Measurements from ENCODE around the gene CRNKL1.

The CRNKL1 gene

GRCh38 chr20:20038586-20038985 lies 13.7 kb downstream of the CRNKL1 start:
- TF ChIP-seq CTCF (IDR thresholded peaks at IDR 0.05; ENCODE audit: control extremely low read depth, extremely low read depth, low read depth, missing control alignments): no peak
- POLR2A ChIA-PET: no interaction called here
- CTCF ChIA-PET: no interaction called here
- DNase-seq (ENCODE audit: extremely low spot score): no peak

- ChIA-PET CTCF (no interaction called here), POLR2A (no interaction called here)
- TF ChIP-seq CTCF (IDR thresholded peaks at IDR 0.05; ENCODE audit: control extremely low read depth, extremely low read depth, low read depth, missing control alignments): no peak
- no peak for DNase-seq (ENCODE audit: extremely low spot score)
These were observed 14.3 kb downstream of the CRNKL1 start for GRCh38 chr20:20037960-20038359.

- ChIA-PET POLR2A (no interaction called here), CTCF (interaction anchor here (1.2 to 2.2 kb wide), 2 partner anchors 10 to 15 kb away, joined by 4 to 10 read pairs; partner anchors contain the start of genes CFAP61 and CRNKL1)
- DNase-seq (ENCODE audit: extremely low spot score): no peak
- no peak for TF ChIP-seq CTCF (IDR thresholded peaks at IDR 0.05; ENCODE audit: control extremely low read depth, extremely low read depth, low read depth, missing control alignments)
These were observed 15.5 kb downstream of the CRNKL1 start for GRCh38 chr20:20036756-20037155.

GRCh38 chr20:20034486-20034885 lies 17.8 kb downstream of the CRNKL1 start:
- no peak for DNase-seq (ENCODE audit: extremely low spot score)
- no peak for TF ChIP-seq CTCF (IDR thresholded peaks at IDR 0.05; ENCODE audit: control extremely low read depth, extremely low read depth, low read depth, missing control alignments)
- CTCF ChIA-PET: interaction anchor here (1.2 to 2.3 kb wide), 2 partner anchors 11 to 17 kb away, joined by 3 to 8 read pairs; partner anchors contain the start of gene NAA20
- POLR2A ChIA-PET: no interaction called here

- CTCF ChIA-PET: interaction anchor here (3.5 kb wide), 1 partner anchor 11 kb away, joined by 12 read pairs; no protein-coding TSS in a partner anchor
- no peak for DNase-seq (ENCODE audit: extremely low spot score)
- POLR2A ChIA-PET: interaction anchor here (0.6 kb wide), 1 partner anchor 9 kb away, joined by 4 read pairs; no protein-coding TSS in a partner anchor
- TF ChIP-seq CTCF (IDR thresholded peaks at IDR 0.05; ENCODE audit: control extremely low read depth, extremely low read depth, low read depth, missing control alignments): no peak
These were observed 20.5 kb downstream of the CRNKL1 start for GRCh38 chr20:20031790-20032189.

GRCh38 chr20:20027284-20027683 lies 25.0 kb downstream of the CRNKL1 start:
- ChIA-PET POLR2A (no interaction called here), CTCF (interaction anchor here (1.4 to 2.9 kb wide), 3 partner anchors 10 to 23 kb away, joined by 3 to 14 read pairs (median 13); partner anchors contain the start of gene NAA20)
- no peak for TF ChIP-seq CTCF (IDR thresholded peaks at IDR 0.05; ENCODE audit: control extremely low read depth, extremely low read depth, low read depth, missing control alignments)
- no peak for DNase-seq (ENCODE audit: extremely low spot score)

All from GM10248 (cell line).